OCI-LY1 (cell line): ENCODE data around the gene RAD51D.
"Not testable (repeated sequence)": the region's sequence is repeated elsewhere in the genome, so short reads cannot be mapped to it uniquely, and the experiment has no call there.

Experiments used
- H2AFZ ChIP-seq: fragments of 200-600 bp; sonication (generic), shearing (Covaris generic); 2 replicates; pipeline ENCODE4 v1.6.0; 2014; ENCODE audit warnings: antibody characterized with exemption, mild to moderate bottlenecking, low read length
- H3F3A ChIP-seq: fragments of 200-600 bp; sonication (generic), shearing (Covaris generic); 2 replicates; pipeline ENCODE4 v1.6.0; 2014; ENCODE audit warnings: mild to moderate bottlenecking, antibody characterized with exemption, low read length, moderate library complexity; ENCODE audit not compliant: insufficient read depth
- H3K27ac ChIP-seq: fragments of 200-600 bp; sonication (generic); 2 replicates; pipeline ENCODE4 v1.5.1; 2014; ENCODE audit warnings: low read length, mixed run types, mild to moderate bottlenecking, low read depth; ENCODE audit not compliant: poor library complexity, severe bottlenecking
- H3K27me3 ChIP-seq: fragments of 200-600 bp; sonication (generic); 2 replicates; pipeline ENCODE4 v1.6.0; 2014; ENCODE audit warnings: antibody characterized with exemption, mild to moderate bottlenecking, low read length, moderate library complexity; ENCODE audit not compliant: insufficient read depth
- H3K36me3 ChIP-seq: fragments of 200-600 bp; sonication (generic); 2 replicates; pipeline ENCODE4 v1.6.1; 2014; ENCODE audit warnings: mild to moderate bottlenecking, antibody characterized with exemption, low read length, moderate library complexity, mixed read lengths; ENCODE audit not compliant: insufficient read depth
- H3K4me1 ChIP-seq: fragments of 200-600 bp; sonication (generic); 2 replicates; pipeline ENCODE4 v1.5.1; 2014; ENCODE audit warnings: mild to moderate bottlenecking, low read length, moderate library complexity; ENCODE audit not compliant: insufficient read depth, severe bottlenecking
- H3K4me2 ChIP-seq: fragments of 200-600 bp; sonication (generic), shearing (Covaris generic); 2 replicates; pipeline ENCODE4 v1.6.1; 2014; ENCODE audit warnings: low read length
- H3K4me3 ChIP-seq: fragments of 200-600 bp; sonication (generic); 2 replicates; pipeline ENCODE4 v1.5.1; 2014; ENCODE audit warnings: low read length, low read depth, mild to moderate bottlenecking, mixed read lengths; ENCODE audit not compliant: poor library complexity, severe bottlenecking
- H3K79me2 ChIP-seq: fragments of 200-600 bp; shearing (Covaris generic); 2 replicates; pipeline ENCODE4 v1.6.1; 2016; ENCODE audit warnings: mixed run types, low read length, mixed read lengths; ENCODE audit not compliant: insufficient read depth
- H3K9ac ChIP-seq: fragments of 200-600 bp; sonication (generic), shearing (Covaris generic); 2 replicates; pipeline ENCODE4 v1.6.1; 2014; ENCODE audit warnings: mild to moderate bottlenecking, low read length, mixed read lengths
- H3K9me2 ChIP-seq: fragments of 200-600 bp; sonication (generic), shearing (Covaris generic); 2 replicates; pipeline ENCODE4 v1.6.1; 2014; ENCODE audit warnings: low read depth, mild to moderate bottlenecking, low read length, mixed read lengths
- H3K9me3 ChIP-seq: fragments of 200-600 bp; shearing (Covaris generic); 2 replicates; pipeline ENCODE4 v1.6.1; 2014; ENCODE audit warnings: low read length, mixed read lengths
- H4K20me1 ChIP-seq: fragments of 200-600 bp; sonication (generic), shearing (Covaris generic); 2 replicates; pipeline ENCODE4 v1.6.0; 2016; ENCODE audit warnings: mild to moderate bottlenecking, low read length; ENCODE audit not compliant: insufficient read depth
- EZH2 ChIP-seq: fragments of 200-600 bp; sonication (generic), shearing (Covaris generic); IDR thresholded peaks from 2 replicates; pipeline ENCODE4 v1.8.0; 2017; ENCODE audit warnings: borderline replicate concordance, mixed run types, mild to moderate bottlenecking, antibody characterized with exemption, low read length, moderate library complexity, mixed read lengths
- TF ChIP-seq, protein P1 (sequence below): fragments of 200-600 bp; sonication (generic), shearing (Covaris generic); IDR thresholded peaks from 2 replicates; pipeline ENCODE4 v1.5.1; 2017; ENCODE audit warnings: mild to moderate bottlenecking, antibody characterized with exemption, low read length, moderate library complexity, mixed read lengths

Gene RAD51D

DNA sequence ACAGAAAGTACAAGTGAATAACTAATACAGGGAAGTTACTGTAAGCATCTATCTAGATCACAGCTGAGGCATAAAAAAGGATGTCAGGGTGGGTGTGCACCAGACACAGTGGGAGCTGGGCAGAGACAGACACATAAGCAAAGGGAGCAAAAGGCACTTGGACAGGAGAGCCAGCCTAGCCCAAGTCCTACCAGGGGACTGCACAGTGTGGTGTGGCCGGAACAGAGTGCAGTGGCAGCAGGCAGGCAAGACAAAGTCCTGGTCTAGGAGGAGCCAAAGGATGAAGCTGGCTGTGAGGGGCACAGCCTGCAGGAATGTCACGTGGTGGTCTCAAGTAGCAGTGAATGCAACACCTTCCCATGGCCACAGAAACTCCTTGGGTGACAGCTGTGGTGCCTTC is 21.9 kb downstream of the RAD51D start:
- Histone ChIP-seq H3K4me2 (no peak overlapping the region), H3F3A (no peaks in the 10 kb centered on the region), H3K9ac (no peak overlapping the region), H4K20me1 (no peaks in the 10 kb centered on the region), H3K79me2 (no peaks in the 10 kb centered on the region), H3K27ac (no peak overlapping the region), H3K9me2 (no peaks in the 10 kb centered on the region), H3K4me3 (no peak overlapping the region), H2AFZ (no peak overlapping the region), H3K4me1 (no peaks in the 10 kb centered on the region), H3K27me3 (no peaks in the 10 kb centered on the region), H3K36me3 (peaks cover 39% of the 10 kb centered on the region), H3K9me3 (no peaks in the 10 kb centered on the region)
- TF ChIP-seq, protein P1, sequence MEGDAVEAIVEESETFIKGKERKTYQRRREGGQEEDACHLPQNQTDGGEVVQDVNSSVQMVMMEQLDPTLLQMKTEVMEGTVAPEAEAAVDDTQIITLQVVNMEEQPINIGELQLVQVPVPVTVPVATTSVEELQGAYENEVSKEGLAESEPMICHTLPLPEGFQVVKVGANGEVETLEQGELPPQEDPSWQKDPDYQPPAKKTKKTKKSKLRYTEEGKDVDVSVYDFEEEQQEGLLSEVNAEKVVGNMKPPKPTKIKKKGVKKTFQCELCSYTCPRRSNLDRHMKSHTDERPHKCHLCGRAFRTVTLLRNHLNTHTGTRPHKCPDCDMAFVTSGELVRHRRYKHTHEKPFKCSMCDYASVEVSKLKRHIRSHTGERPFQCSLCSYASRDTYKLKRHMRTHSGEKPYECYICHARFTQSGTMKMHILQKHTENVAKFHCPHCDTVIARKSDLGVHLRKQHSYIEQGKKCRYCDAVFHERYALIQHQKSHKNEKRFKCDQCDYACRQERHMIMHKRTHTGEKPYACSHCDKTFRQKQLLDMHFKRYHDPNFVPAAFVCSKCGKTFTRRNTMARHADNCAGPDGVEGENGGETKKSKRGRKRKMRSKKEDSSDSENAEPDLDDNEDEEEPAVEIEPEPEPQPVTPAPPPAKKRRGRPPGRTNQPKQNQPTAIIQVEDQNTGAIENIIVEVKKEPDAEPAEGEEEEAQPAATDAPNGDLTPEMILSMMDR, result no peak
- TF ChIP-seq EZH2, result no peak

DNA sequence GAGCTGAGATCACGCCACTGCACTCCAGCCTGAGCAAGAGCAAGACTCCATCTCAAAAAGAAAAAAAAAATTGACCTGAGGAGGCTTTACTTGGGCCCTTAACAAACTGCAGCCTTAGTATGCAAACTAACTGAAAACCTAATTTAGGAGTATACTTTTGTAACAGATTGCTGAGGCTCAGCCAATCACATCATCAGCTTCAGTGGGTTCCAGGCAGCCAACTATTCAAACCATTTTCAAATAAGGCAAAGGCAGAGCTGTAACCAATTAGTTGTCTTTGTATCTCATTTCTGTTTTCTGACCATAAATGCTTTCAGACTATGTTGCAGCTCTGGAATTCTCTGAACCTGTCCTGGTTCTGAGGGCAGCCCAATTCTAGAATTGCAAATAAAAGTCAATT is 23.9 kb downstream of the RAD51D start:
- Histone ChIP-seq H3K27ac (no peak overlapping the region), H3K9me2 (no peaks in the 10 kb centered on the region), H3K9ac (no peak overlapping the region), H3K4me2 (no peak overlapping the region), H3K4me1 (no peaks in the 10 kb centered on the region), H3K4me3 (no peak overlapping the region), H3K36me3 (peaks cover 22% of the 10 kb centered on the region), H2AFZ (no peak overlapping the region), H3F3A (no peaks in the 10 kb centered on the region), H3K27me3 (no peaks in the 10 kb centered on the region), H3K9me3 (no peaks in the 10 kb centered on the region), H3K79me2 (no peaks in the 10 kb centered on the region), H4K20me1 (no peaks in the 10 kb centered on the region)
- TF ChIP-seq, protein P1, result no peak
- no peak for TF ChIP-seq EZH2

DNA sequence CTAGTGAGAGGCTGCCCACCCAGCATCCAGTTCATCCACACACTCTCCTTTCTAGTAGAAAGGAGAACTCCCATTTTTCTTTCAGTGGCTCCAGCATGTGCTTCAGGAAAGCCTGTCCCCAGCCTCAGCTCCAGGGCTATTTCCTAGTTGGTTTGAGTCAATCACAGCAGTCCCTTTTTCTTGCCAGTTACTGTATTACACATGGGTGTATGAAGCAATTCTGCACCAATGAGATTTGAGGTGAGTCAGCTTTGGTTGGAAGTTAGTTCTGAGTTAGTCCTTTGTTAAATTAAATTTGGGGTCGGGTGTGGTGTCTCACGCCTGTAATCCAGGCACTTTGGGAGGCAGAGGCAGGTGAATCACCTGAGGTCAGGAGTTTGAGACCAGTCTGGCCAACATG is 24.8 kb downstream of the RAD51D start:
- H3K4me2 ChIP-seq, result no peak overlapping the region
- H3K27me3 ChIP-seq, result no peaks in the 10 kb centered on the region
- H3K9me3 ChIP-seq, result no peaks in the 10 kb centered on the region
- H3K27ac ChIP-seq, result no peak overlapping the region
- H3K9ac ChIP-seq, result no peak overlapping the region
- H3K36me3 ChIP-seq, result peaks cover 14% of the 10 kb centered on the region
- no peak overlapping the region for H3K4me3 ChIP-seq
- H3F3A ChIP-seq, result no peaks in the 10 kb centered on the region
- H2AFZ ChIP-seq, result no peak overlapping the region
- no peaks in the 10 kb centered on the region for H3K9me2 ChIP-seq
- H3K4me1 ChIP-seq, result peaks cover 2% of the 10 kb centered on the region
- no peaks in the 10 kb centered on the region for H3K79me2 ChIP-seq
- no peaks in the 10 kb centered on the region for H4K20me1 ChIP-seq
- TF ChIP-seq EZH2, result no peak
- TF ChIP-seq, protein P1, result no peak

DNA sequence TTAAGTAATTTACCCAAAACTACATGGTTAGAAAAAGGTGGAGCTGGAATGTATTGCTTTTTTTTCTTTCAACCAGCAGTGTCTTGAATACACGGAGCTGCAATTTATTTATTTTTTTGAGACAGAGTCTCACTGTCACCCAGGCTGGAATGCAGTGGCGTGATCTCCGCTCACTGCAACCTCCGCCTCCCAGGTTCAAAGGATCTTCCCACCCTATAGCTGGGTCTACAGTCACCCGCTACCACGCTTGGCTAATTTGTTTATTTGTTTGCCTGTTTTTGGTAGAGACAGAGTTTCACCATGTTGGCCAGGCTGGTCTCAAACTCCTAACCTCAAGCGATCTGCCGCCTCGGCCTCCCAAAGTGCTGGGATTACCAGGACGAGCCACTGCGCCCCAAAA is 29.0 kb downstream of the RAD51D start:
- H3K9me3 ChIP-seq, H3K4me3 ChIP-seq, H3K79me2 ChIP-seq, H3K27ac ChIP-seq, H4K20me1 ChIP-seq, H3K9ac ChIP-seq, H3K27me3 ChIP-seq, H3K4me2 ChIP-seq, H3F3A ChIP-seq, H2AFZ ChIP-seq, H3K9me2 ChIP-seq, H3K36me3 ChIP-seq: not testable (repeated sequence)
- H3K4me1 ChIP-seq, result peaks cover 20% of the 10 kb centered on the region
